ENCODE results near the gene LMO7.

Gene LMO7

GRCh38 chr13:75801388-75801945, 165.3 kb downstream of the LMO7 start:
- DNase-seq (ENCODE audit: low spot score): no peak

GRCh38 chr13:75802161-75802560, 166.0 kb downstream of the LMO7 start:
- no peak for DNase-seq (ENCODE audit: low spot score)

- DNase-seq (ENCODE audit: low spot score): peak; percentile 18
Measured at GRCh38 chr13:75803164-75803611, 167.1 kb downstream of the LMO7 start.

GRCh38 chr13:75804054-75804453, 167.9 kb downstream of the LMO7 start:
- no peak for DNase-seq (ENCODE audit: low spot score)

GRCh38 chr13:75804605-75805004, 168.5 kb downstream of the LMO7 start:
- no peak for DNase-seq (ENCODE audit: low spot score)

- no peak for DNase-seq (ENCODE audit: low spot score)
Measured at GRCh38 chr13:75806117-75806516, 170.0 kb downstream of the LMO7 start.

GRCh38 chr13:75811361-75811760, 175.2 kb downstream of the LMO7 start:
- DNase-seq (ENCODE audit: low spot score): no peak

GRCh38 chr13:75811841-75812240, 175.7 kb downstream of the LMO7 start:
- no peak for DNase-seq (ENCODE audit: low spot score)

- no peak for DNase-seq (ENCODE audit: low spot score)
Measured at GRCh38 chr13:75812751-75813181, 176.6 kb downstream of the LMO7 start.

- DNase-seq (ENCODE audit: low spot score): no peak
Measured at GRCh38 chr13:75813323-75813722, 177.2 kb downstream of the LMO7 start.

- no peak for DNase-seq (ENCODE audit: low spot score)
Measured at GRCh38 chr13:75818179-75818967, 182.2 kb downstream of the LMO7 start.

GRCh38 chr13:75818968-75819225, 182.8 kb downstream of the LMO7 start:
- DNase-seq (ENCODE audit: low spot score): no peak

GRCh38 chr13:75825161-75825560, 189.0 kb downstream of the LMO7 start:
- DNase-seq (ENCODE audit: low spot score): no peak

GRCh38 chr13:75825594-75825993, 189.5 kb downstream of the LMO7 start:
- no peak for DNase-seq (ENCODE audit: low spot score)

- no peak for DNase-seq (ENCODE audit: low spot score)
Measured at GRCh38 chr13:75826391-75826790, 190.3 kb downstream of the LMO7 start.

- DNase-seq (ENCODE audit: low spot score): no peak
Measured at GRCh38 chr13:75829830-75830229, 193.7 kb downstream of the LMO7 start.

- DNase-seq (ENCODE audit: low spot score): no peak
Measured at GRCh38 chr13:75830842-75831241, 194.7 kb downstream of the LMO7 start.

- DNase-seq (ENCODE audit: low spot score): no peak
Measured at GRCh38 chr13:75831389-75831788, 195.3 kb downstream of the LMO7 start.

- DNase-seq (ENCODE audit: low spot score): no peak
Measured at GRCh38 chr13:75832812-75833211, 196.7 kb downstream of the LMO7 start.

- DNase-seq (ENCODE audit: low spot score): no peak
Measured at GRCh38 chr13:75836441-75836840, 200.3 kb downstream of the LMO7 start.

GRCh38 chr13:75838366-75839005, 202.4 kb downstream of the LMO7 start:
- DNase-seq (ENCODE audit: low spot score): no peak

GRCh38 chr13:75839406-75839805, 203.3 kb downstream of the LMO7 start:
- no peak for DNase-seq (ENCODE audit: low spot score)

GRCh38 chr13:75841905-75842304, 205.8 kb downstream of the LMO7 start:
- DNase-seq (ENCODE audit: low spot score): no peak

GRCh38 chr13:75843074-75843473, 206.9 kb downstream of the LMO7 start:
- no peak for DNase-seq (ENCODE audit: low spot score)
